ENCODE data around the gene ADCY3. TPM values are rescaled to one million over a fixed set of nuclear protein-coding genes. Genes with fewer than 3 reads are reported as not detected.

ADCY3 gene
- total RNA-seq, 1 experiment from 2014 or later = 75.6 TPM

- BruUV-seq (replicated peaks) = no TSS peak
- Mint-ChIP-seq H3K4me1 (ENCODE audit: low read depth, unreplicated experiment) (peaks cover 5% of the 10 kb centered on the region), H3K27ac (ENCODE audit: unreplicated experiment) (no peak overlapping the region), H3K4me3 (ENCODE audit: unreplicated experiment) (no peak overlapping the region), H3K36me3 (ENCODE audit: insufficient read depth, unreplicated experiment) (peaks cover 34% of the 10 kb centered on the region), H3K9me3 (ENCODE audit: unreplicated experiment) (no peaks in the 10 kb centered on the region), H3K27me3 (ENCODE audit: insufficient read depth, unreplicated experiment) (no peaks in the 10 kb centered on the region)
- CTCF ChIA-PET = no interaction called here
- no peaks in the 10 kb centered on the region for H3K4me1 ChIP-seq
- no peak for DNase-seq
- H3K36me3 ChIP-seq (ENCODE audit: control insufficient read depth, insufficient read depth, low read length) = no peaks in the 10 kb centered on the region
- TF ChIP-seq, protein P1, sequence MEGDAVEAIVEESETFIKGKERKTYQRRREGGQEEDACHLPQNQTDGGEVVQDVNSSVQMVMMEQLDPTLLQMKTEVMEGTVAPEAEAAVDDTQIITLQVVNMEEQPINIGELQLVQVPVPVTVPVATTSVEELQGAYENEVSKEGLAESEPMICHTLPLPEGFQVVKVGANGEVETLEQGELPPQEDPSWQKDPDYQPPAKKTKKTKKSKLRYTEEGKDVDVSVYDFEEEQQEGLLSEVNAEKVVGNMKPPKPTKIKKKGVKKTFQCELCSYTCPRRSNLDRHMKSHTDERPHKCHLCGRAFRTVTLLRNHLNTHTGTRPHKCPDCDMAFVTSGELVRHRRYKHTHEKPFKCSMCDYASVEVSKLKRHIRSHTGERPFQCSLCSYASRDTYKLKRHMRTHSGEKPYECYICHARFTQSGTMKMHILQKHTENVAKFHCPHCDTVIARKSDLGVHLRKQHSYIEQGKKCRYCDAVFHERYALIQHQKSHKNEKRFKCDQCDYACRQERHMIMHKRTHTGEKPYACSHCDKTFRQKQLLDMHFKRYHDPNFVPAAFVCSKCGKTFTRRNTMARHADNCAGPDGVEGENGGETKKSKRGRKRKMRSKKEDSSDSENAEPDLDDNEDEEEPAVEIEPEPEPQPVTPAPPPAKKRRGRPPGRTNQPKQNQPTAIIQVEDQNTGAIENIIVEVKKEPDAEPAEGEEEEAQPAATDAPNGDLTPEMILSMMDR (IDR thresholded peaks at IDR 0.05; ENCODE audit: insufficient read depth in 1 of 2, low read depth in 1 of 2, low read length in 1 of 2, severe bottlenecking in 1 of 2, unreplicated experiment in 1 of 2) = no peak
- H3K4me3 ChIP-seq (ENCODE audit: low read depth, low read length) = no peak overlapping the region
- intact Hi-C loops (cut with micrococcal nuclease; ENCODE audit: unreplicated experiment) = no loop called here
- POLR2A ChIA-PET = no interaction called here
- no peaks in the 10 kb centered on the region for H3K27me3 ChIP-seq (replicated peaks; ENCODE audit: control insufficient read depth, insufficient read depth, low read length)
- no peaks in the 10 kb centered on the region for H3K9me3 ChIP-seq
Observed at GRCh38 chr2:24908461-24908901, 11.6 kb downstream of the ADCY3 start.

GRCh38 chr2:24907116-24907515 lies 12.9 kb downstream of the ADCY3 start:
- Histone ChIP-seq H3K4me3 (ENCODE audit: low read depth, low read length) (no peak overlapping the region), H3K27me3 (replicated peaks; ENCODE audit: control insufficient read depth, insufficient read depth, low read length) (no peaks in the 10 kb centered on the region), H3K4me1 (no peaks in the 10 kb centered on the region), H3K9me3 (no peaks in the 10 kb centered on the region), H3K36me3 (ENCODE audit: control insufficient read depth, insufficient read depth, low read length) (no peaks in the 10 kb centered on the region)
- H3K27me3 Mint-ChIP-seq (ENCODE audit: insufficient read depth, unreplicated experiment) = no peaks in the 10 kb centered on the region
- peaks cover 32% of the 10 kb centered on the region for H3K36me3 Mint-ChIP-seq (ENCODE audit: insufficient read depth, unreplicated experiment)
- POLR2A ChIA-PET = no interaction called here
- intact Hi-C loops (cut with micrococcal nuclease; ENCODE audit: unreplicated experiment) = no loop called here
- peaks cover 5% of the 10 kb centered on the region for H3K4me1 Mint-ChIP-seq (ENCODE audit: low read depth, unreplicated experiment)
- CTCF ChIA-PET = no interaction called here
- no peak overlapping the region for H3K4me3 Mint-ChIP-seq (ENCODE audit: unreplicated experiment)
- TF ChIP-seq, protein P1 (IDR thresholded peaks at IDR 0.05; ENCODE audit: insufficient read depth in 1 of 2, low read depth in 1 of 2, low read length in 1 of 2, severe bottlenecking in 1 of 2, unreplicated experiment in 1 of 2) = no peak
- no TSS peak for BruUV-seq (replicated peaks)
- H3K27ac Mint-ChIP-seq (ENCODE audit: unreplicated experiment) = no peak overlapping the region
- no peaks in the 10 kb centered on the region for H3K9me3 Mint-ChIP-seq (ENCODE audit: unreplicated experiment)
- DNase-seq = no peak

- Mint-ChIP-seq H3K4me3 (ENCODE audit: unreplicated experiment) (no peak overlapping the region), H3K4me1 (ENCODE audit: low read depth, unreplicated experiment) (peaks cover 5% of the 10 kb centered on the region), H3K27me3 (ENCODE audit: insufficient read depth, unreplicated experiment) (no peaks in the 10 kb centered on the region), H3K27ac (ENCODE audit: unreplicated experiment) (no peak overlapping the region), H3K9me3 (ENCODE audit: unreplicated experiment) (no peaks in the 10 kb centered on the region), H3K36me3 (ENCODE audit: insufficient read depth, unreplicated experiment) (peaks cover 30% of the 10 kb centered on the region)
- H3K9me3 ChIP-seq = no peaks in the 10 kb centered on the region
- BruUV-seq (replicated peaks) = no TSS peak
- H3K4me1 ChIP-seq = no peaks in the 10 kb centered on the region
- no peaks in the 10 kb centered on the region for H3K36me3 ChIP-seq (ENCODE audit: control insufficient read depth, insufficient read depth, low read length)
- H3K4me3 ChIP-seq (ENCODE audit: low read depth, low read length) = no peak overlapping the region
- TF ChIP-seq, protein P1 (IDR thresholded peaks at IDR 0.05; ENCODE audit: insufficient read depth in 1 of 2, low read depth in 1 of 2, low read length in 1 of 2, severe bottlenecking in 1 of 2, unreplicated experiment in 1 of 2) = no peak
- no peaks in the 10 kb centered on the region for H3K27me3 ChIP-seq (replicated peaks; ENCODE audit: control insufficient read depth, insufficient read depth, low read length)
- CTCF ChIA-PET = no interaction called here
- POLR2A ChIA-PET = no interaction called here
- intact Hi-C loops (cut with micrococcal nuclease; ENCODE audit: unreplicated experiment) = no loop called here
- no peak for DNase-seq
Observed at GRCh38 chr2:24906466-24906865, 13.6 kb downstream of the ADCY3 start.
